Activated naive CD8-positive, alpha-beta T cell (primary cell): ENCODE results near the gene GLYATL2.

Experiments
- H3K27ac Mint-ChIP-seq: one replicate; pipeline ENCODE4 v1.8.0; 2021; ENCODE audit warnings: mixed read lengths
- H3K27me3 Mint-ChIP-seq: one replicate; pipeline ENCODE4 v1.8.0; 2021; ENCODE audit warnings: mixed read lengths
- H3K36me3 Mint-ChIP-seq: one replicate; pipeline ENCODE4 v1.8.0; 2021; ENCODE audit warnings: mixed read lengths
- H3K4me1 Mint-ChIP-seq: one replicate; pipeline ENCODE4 v1.8.0; 2021; ENCODE audit warnings: low read depth, mixed read lengths
- H3K4me3 Mint-ChIP-seq: one replicate; pipeline ENCODE4 v1.8.0; 2021; ENCODE audit warnings: mild to moderate bottlenecking, mixed read lengths
- H3K9me3 Mint-ChIP-seq: one replicate; pipeline ENCODE4 v1.8.0; 2021; ENCODE audit warnings: low read depth, mixed read lengths

GLYATL2 gene

DNA sequence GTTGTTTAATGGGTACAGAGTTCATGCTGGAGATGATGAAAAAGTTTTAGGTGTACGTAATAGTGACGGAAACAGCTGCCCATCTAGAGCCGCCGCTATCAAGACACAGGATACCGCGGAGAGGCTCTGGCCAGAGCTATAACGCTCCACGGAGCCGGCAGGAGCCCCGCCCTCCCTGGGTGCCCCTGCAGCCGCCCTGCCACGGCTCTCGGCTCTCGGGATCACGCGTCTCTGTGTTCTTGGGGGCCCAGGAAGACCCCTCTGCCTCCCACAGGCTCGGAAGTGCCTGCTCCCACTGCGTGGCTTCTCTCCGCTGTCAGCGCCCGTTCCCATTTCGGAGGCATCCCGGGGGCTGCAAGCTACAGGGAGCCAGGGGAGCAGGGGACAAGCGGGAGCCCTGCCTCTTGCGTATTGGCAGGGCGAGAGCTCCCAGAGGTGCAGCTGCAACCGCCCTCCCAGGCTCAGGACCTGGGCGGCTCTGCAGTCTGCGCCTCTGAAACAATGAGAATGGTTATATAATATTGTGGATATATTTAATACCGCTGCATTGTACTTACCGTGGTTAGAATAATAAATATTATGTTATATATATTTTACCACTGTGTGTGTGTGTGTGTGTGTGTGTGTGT, 13.7 kb downstream of the GLYATL2 start:
- H3K4me1 Mint-ChIP-seq, result no peaks in the 10 kb centered on the region
- H3K27me3 Mint-ChIP-seq, result peaks cover 14% of the 10 kb centered on the region
- H3K36me3 Mint-ChIP-seq, result no peaks in the 10 kb centered on the region
- H3K9me3 Mint-ChIP-seq, result no peaks in the 10 kb centered on the region
- H3K27ac Mint-ChIP-seq, result no peak overlapping the region
- H3K4me3 Mint-ChIP-seq, result no peak overlapping the region

GRCh38 chr11:58829786-58830185, 14.7 kb downstream of the GLYATL2 start:
- Mint-ChIP-seq H3K36me3 (no peaks in the 10 kb centered on the region), H3K4me3 (no peak overlapping the region), H3K9me3 (no peaks in the 10 kb centered on the region), H3K4me1 (no peaks in the 10 kb centered on the region), H3K27me3 (peaks cover 12% of the 10 kb centered on the region), H3K27ac (no peak overlapping the region)

DNA sequence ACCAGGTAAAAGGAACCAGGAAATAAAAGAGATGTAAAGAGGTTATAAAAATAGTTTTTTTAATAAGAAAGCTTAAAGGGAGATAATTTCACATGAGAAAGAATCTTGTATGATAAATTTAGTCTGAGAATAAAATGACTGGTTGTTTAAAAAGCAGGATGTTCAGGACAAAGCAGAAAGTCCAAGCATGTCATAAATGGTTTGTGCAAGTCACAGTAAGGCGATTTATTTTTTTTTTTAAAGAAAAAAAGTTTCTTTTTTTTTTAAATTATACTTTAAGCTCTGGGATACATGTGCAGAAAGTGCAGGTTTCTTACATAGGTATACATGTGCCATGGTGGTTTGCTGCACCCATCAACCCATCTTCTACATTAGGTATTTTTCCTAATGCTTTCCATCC, 30.8 kb downstream of the GLYATL2 start:
- Mint-ChIP-seq H3K9me3 (peaks cover 5% of the 10 kb centered on the region), H3K27me3 (peaks cover 14% of the 10 kb centered on the region), H3K27ac (no peak overlapping the region), H3K4me3 (no peak overlapping the region), H3K4me1 (no peaks in the 10 kb centered on the region), H3K36me3 (peaks cover 4% of the 10 kb centered on the region)

- H3K27me3 Mint-ChIP-seq, result peaks cover 17% of the 10 kb centered on the region
- no peaks in the 10 kb centered on the region for H3K9me3 Mint-ChIP-seq
- peaks cover 4% of the 10 kb centered on the region for H3K36me3 Mint-ChIP-seq
- no peak overlapping the region for H3K4me3 Mint-ChIP-seq
- no peaks in the 10 kb centered on the region for H3K4me1 Mint-ChIP-seq
- H3K27ac Mint-ChIP-seq, result no peak overlapping the region
Observed at GRCh38 chr11:58811499-58811898, 33.0 kb downstream of the GLYATL2 start.

- H3K36me3 Mint-ChIP-seq, result no peaks in the 10 kb centered on the region
- no peak overlapping the region for H3K27ac Mint-ChIP-seq
- no peaks in the 10 kb centered on the region for H3K4me1 Mint-ChIP-seq
- peaks cover 14% of the 10 kb centered on the region for H3K27me3 Mint-ChIP-seq
- no peaks in the 10 kb centered on the region for H3K9me3 Mint-ChIP-seq
- no peak overlapping the region for H3K4me3 Mint-ChIP-seq
Observed at GRCh38 chr11:58807343-58807742, 37.2 kb downstream of the GLYATL2 start.

- peaks cover 11% of the 10 kb centered on the region for H3K27me3 Mint-ChIP-seq
- no peaks in the 10 kb centered on the region for H3K36me3 Mint-ChIP-seq
- H3K4me3 Mint-ChIP-seq, result no peak overlapping the region
- H3K9me3 Mint-ChIP-seq, result peaks cover 4% of the 10 kb centered on the region
- H3K4me1 Mint-ChIP-seq, result no peaks in the 10 kb centered on the region
- no peak overlapping the region for H3K27ac Mint-ChIP-seq
Observed at GRCh38 chr11:58805065-58805464, 39.4 kb downstream of the GLYATL2 start.

DNA sequence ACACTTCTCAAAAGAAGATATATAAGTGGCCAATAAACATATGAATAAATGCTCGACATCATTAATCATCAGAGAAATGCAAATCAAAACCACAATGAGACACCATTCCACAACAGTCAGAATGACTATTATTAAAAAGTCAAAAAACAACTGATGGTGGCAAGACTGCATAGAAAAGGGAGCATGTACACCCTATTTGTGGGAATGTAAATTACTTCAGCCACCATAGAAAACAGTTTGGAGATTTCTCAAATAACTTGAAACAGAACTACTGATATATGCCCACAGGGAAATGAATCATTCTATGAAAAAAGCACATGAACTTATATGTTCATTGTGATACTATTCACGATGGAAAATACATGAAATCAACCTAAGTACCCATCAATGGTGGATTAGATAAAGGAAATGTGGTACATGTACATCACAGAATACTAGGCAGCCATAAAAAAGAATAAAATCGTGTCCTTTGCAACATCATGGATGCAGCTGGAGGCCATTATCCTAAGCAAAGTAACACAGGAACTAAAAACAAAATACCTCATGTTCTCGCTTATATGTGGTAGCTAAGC, 42.4 kb downstream of the GLYATL2 start:
- no peaks in the 10 kb centered on the region for H3K36me3 Mint-ChIP-seq
- peaks cover 4% of the 10 kb centered on the region for H3K9me3 Mint-ChIP-seq
- H3K4me3 Mint-ChIP-seq, result no peak overlapping the region
- H3K27me3 Mint-ChIP-seq, result peaks cover 6% of the 10 kb centered on the region
- no peaks in the 10 kb centered on the region for H3K4me1 Mint-ChIP-seq
- no peak overlapping the region for H3K27ac Mint-ChIP-seq

- H3K27ac Mint-ChIP-seq, result no peak overlapping the region
- H3K4me3 Mint-ChIP-seq, result no peak overlapping the region
- no peaks in the 10 kb centered on the region for H3K36me3 Mint-ChIP-seq
- H3K9me3 Mint-ChIP-seq, result peaks cover 4% of the 10 kb centered on the region
- no peaks in the 10 kb centered on the region for H3K4me1 Mint-ChIP-seq
- H3K27me3 Mint-ChIP-seq, result peaks cover 4% of the 10 kb centered on the region
Observed at GRCh38 chr11:58801302-58801701, 43.2 kb downstream of the GLYATL2 start.

GRCh38 chr11:58796333-58796732, 48.2 kb downstream of the GLYATL2 start:
- H3K27me3 Mint-ChIP-seq, result peaks cover 8% of the 10 kb centered on the region
- peaks cover under 1% of the 10 kb centered on the region for H3K9me3 Mint-ChIP-seq
- no peaks in the 10 kb centered on the region for H3K4me1 Mint-ChIP-seq
- no peak overlapping the region for H3K27ac Mint-ChIP-seq
- H3K36me3 Mint-ChIP-seq, result no peaks in the 10 kb centered on the region
- H3K4me3 Mint-ChIP-seq, result no peak overlapping the region

DNA sequence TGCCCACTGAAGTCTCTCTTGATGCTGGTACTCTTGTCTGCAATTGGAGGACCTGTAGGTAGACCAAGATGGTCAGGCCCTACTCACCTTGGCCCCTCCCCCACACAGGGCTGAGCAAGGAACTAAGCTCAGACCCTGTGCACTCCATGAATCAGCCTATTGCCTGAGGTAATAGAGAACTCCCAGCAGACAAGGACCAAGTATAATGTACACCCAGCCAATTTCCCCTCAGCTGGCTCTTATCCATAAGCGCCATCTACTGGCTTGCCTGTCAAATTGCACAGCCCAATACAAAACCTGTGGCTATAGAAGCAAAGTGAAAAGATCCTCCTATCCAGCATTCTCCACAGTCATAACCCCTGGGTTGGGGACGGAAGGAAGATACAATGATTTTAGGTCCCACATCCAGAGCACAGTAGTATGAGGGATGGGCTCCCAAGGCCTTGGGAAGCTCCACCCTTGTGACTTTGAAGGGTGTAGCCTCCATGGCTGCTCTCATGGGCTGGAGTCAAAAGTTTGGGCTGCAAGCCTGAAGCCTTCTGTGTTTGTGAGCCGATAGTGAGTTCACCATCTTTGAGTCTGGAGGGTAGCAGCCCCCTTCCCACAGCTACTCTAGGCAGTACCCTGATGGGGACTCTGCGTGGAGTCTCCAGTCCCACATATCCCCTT, 56.0 kb downstream of the GLYATL2 start:
- no peaks in the 10 kb centered on the region for H3K9me3 Mint-ChIP-seq
- H3K4me3 Mint-ChIP-seq, result no peak overlapping the region
- H3K36me3 Mint-ChIP-seq, result no peaks in the 10 kb centered on the region
- no peaks in the 10 kb centered on the region for H3K4me1 Mint-ChIP-seq
- peaks cover 4% of the 10 kb centered on the region for H3K27me3 Mint-ChIP-seq
- H3K27ac Mint-ChIP-seq, result no peak overlapping the region

- H3K4me1 Mint-ChIP-seq, result no peaks in the 10 kb centered on the region
- H3K9me3 Mint-ChIP-seq, result no peaks in the 10 kb centered on the region
- H3K36me3 Mint-ChIP-seq, result no peaks in the 10 kb centered on the region
- peaks cover 4% of the 10 kb centered on the region for H3K27me3 Mint-ChIP-seq
- H3K4me3 Mint-ChIP-seq, result no peak overlapping the region
- no peak overlapping the region for H3K27ac Mint-ChIP-seq
Observed at GRCh38 chr11:58787903-58788302, 56.6 kb downstream of the GLYATL2 start.

DNA sequence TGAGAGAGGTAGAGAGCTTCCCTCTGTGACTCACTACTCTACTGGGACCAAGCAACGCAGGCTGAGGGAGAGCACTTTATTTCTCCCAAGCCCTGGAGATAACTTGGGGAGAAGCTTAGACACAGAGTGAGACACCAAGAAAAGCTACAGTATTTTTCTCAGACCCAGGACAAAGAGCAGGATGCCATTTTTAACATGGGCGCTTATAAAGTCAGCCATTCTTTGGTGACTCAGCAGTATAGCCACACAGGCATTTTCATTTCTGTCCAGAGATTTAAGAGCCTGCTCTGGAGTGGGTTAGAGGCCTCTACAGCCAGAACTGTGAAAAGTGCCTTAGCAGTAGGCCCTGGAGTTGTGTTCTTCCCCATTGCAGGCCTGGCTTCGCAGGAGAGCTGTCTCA, 57.8 kb downstream of the GLYATL2 start:
- no peaks in the 10 kb centered on the region for H3K9me3 Mint-ChIP-seq
- H3K36me3 Mint-ChIP-seq, result no peaks in the 10 kb centered on the region
- H3K4me3 Mint-ChIP-seq, result no peak overlapping the region
- H3K27ac Mint-ChIP-seq, result no peak overlapping the region
- no peaks in the 10 kb centered on the region for H3K4me1 Mint-ChIP-seq
- peaks cover 4% of the 10 kb centered on the region for H3K27me3 Mint-ChIP-seq

GRCh38 chr11:58784995-58785394, 59.5 kb downstream of the GLYATL2 start:
- H3K4me3 Mint-ChIP-seq, result no peak overlapping the region
- H3K27me3 Mint-ChIP-seq, result peaks cover 1% of the 10 kb centered on the region
- no peaks in the 10 kb centered on the region for H3K36me3 Mint-ChIP-seq
- no peak overlapping the region for H3K27ac Mint-ChIP-seq
- no peaks in the 10 kb centered on the region for H3K9me3 Mint-ChIP-seq
- no peaks in the 10 kb centered on the region for H3K4me1 Mint-ChIP-seq
